Choroid plexus epithelial cell (primary cell): ENCODE measurements around the gene NCKAP1.

Experiments
- DNase-seq: peaks from one replicate; pipeline ENCODE4 v3.0.0-alpha.2; 2010; ENCODE audit warnings: low read depth
- H3K4me3 ChIP-seq: 2 replicates; pipeline ENCODE4 v1.5.1; 2011; ENCODE audit warnings: low read depth, mild to moderate bottlenecking, control low read depth, low read length, moderate library complexity
- CTCF ChIP-seq: conservative IDR thresholded peaks from 2 replicates; pipeline ENCODE4 v1.5.1; 2011; ENCODE audit warnings: low read depth, mild to moderate bottlenecking, control low read depth, inconsistent platforms, low read length, moderate library complexity

The NCKAP1 gene

DNA sequence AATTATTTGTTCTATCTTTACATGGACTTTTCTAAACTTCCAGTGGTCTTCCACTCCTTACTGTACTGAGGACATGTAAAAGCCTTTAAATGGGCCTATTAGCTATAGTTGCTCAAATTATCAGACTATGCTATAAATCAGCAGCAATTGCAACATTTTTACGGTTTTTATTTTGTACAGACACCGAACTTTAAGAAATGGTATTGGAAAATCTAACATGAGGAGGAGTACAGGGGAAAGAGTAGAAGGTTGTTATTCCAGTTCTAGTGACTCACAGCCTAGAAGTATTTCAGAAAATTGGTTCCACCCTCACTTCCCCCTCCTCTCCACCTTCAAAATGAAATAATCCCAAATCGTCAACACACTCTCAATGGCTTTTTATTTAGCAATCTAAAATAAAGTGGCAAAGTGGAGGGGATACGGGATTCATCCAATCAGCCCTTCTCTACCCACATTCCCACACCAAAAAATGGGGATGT is 1.1 kb downstream of the NCKAP1 start:
- TF ChIP-seq CTCF = no peak
- H3K4me3 ChIP-seq = peak overlapping the region; percentile 86
- DNase-seq = peak; percentile 61

- no peak for DNase-seq
- TF ChIP-seq CTCF = no peak
- H3K4me3 ChIP-seq = peak overlapping the region; percentile 86
These were observed 2.1 kb downstream of the NCKAP1 start for GRCh38 chr2:183035954-183036669.

DNA sequence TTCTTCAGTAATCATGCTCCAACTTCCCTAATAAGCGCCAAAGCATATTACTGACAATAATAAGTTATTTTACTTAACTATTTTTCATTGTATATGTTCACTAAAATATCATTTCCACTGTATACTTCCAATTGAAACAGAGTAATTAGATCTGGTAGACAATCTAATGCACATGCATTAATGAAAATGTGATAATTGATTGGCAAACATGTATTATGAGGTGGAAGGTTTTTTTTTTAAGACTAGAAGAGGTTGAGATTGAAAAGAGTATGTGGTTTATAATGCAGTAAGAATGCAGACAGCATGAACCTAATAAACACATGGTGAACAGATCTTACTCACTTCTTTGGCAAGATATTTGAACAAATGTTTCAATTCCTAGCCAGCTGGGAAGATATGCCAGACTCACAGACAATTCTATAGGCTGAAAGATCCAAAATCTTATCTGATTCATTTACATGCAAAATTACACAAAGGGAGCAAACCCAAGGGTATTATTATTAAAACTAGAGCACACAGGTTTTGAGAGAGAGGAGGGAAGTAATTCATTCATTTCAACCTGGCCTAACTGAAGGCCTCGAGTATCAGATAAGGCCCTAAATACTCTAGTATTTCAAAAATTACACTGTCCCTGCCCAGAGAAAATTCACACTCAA is 2.8 kb downstream of the NCKAP1 start:
- DNase-seq = peak; percentile 81
- TF ChIP-seq CTCF = no peak
- H3K4me3 ChIP-seq = peak overlapping the region; percentile 86

DNA sequence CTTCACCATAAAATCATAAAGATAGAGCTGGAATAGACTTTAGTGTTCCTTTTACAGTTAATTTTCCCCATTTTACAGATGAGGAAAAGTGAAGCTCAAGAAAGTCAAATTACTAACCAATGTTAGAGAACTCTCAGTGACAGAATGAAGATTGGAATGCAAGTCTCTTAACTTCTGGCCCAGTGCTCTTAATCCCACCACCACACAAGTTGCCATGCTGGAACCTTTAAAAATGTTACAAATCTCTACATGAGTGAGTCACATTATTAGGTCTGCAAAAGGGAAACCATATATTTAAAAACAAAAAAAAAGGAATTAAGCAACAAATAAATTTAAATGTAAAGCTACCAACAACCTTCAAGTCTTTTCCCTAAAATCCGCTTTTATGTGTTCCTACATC is 3.5 kb downstream of the NCKAP1 start:
- TF ChIP-seq CTCF = no peak
- H3K4me3 ChIP-seq = no peak overlapping the region
- DNase-seq = peak; percentile 71

GRCh38 chr2:183033951-183034350 is 4.3 kb downstream of the NCKAP1 start:
- no peak for TF ChIP-seq CTCF
- DNase-seq = no peak

GRCh38 chr2:183031911-183032794 is 6.1 kb downstream of the NCKAP1 start:
- TF ChIP-seq CTCF = no peak
- DNase-seq = peak; percentile 60

More at GRCh38 chr2:183033951-183034350, 4.3 kb downstream of the NCKAP1 start:
- no peak overlapping the region for H3K4me3 ChIP-seq

More at GRCh38 chr2:183031911-183032794, 6.1 kb downstream of the NCKAP1 start:
- no peak overlapping the region for H3K4me3 ChIP-seq
